GM19467 (cell line): ENCODE data around the gene NRN1L.
A peak's percentile ranks its signal among the peaks of the same experiment; 100 is the strongest.
"Not testable (repeated sequence)": the region's sequence is repeated elsewhere in the genome, so short reads cannot be mapped to it uniquely, and the experiment has no call there.

ENCODE experiments used
- ATAC-seq: cut with Tn5 transposase; IDR thresholded peaks from one replicate; pipeline ENCODE4 v1.9.1; 2021; ENCODE audit warnings: mild to moderate bottlenecking, moderate library complexity; ENCODE audit not compliant: unreplicated experiment

NRN1L gene

DNA sequence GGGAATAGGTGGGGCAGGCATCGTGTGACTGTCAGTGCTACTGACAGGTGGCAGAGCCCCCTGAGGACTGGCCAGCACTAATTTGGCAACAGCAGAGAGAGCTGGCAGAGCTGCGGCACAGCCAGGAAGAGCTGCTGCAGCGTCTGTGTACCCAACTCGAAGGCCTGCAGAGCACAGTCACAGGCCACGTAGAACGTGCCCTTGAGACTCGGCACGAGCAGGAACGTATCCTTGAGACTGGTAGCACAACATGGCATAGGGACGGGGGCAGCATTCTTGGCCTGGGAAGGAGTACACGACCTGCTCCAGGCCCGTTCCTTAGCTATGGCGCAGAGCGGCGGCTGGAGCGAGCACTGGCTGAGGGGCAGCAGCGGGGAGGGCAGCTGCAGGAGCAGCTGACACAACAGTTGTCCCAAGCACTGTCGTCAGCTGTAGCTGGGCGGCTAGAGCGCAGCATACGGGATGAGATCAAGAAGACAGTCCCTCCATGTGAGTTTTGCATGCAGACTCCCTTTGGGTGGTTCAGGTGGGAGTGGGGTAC is 3.0 kb upstream of the NRN1L start:
- no peak for ATAC-seq

DNA sequence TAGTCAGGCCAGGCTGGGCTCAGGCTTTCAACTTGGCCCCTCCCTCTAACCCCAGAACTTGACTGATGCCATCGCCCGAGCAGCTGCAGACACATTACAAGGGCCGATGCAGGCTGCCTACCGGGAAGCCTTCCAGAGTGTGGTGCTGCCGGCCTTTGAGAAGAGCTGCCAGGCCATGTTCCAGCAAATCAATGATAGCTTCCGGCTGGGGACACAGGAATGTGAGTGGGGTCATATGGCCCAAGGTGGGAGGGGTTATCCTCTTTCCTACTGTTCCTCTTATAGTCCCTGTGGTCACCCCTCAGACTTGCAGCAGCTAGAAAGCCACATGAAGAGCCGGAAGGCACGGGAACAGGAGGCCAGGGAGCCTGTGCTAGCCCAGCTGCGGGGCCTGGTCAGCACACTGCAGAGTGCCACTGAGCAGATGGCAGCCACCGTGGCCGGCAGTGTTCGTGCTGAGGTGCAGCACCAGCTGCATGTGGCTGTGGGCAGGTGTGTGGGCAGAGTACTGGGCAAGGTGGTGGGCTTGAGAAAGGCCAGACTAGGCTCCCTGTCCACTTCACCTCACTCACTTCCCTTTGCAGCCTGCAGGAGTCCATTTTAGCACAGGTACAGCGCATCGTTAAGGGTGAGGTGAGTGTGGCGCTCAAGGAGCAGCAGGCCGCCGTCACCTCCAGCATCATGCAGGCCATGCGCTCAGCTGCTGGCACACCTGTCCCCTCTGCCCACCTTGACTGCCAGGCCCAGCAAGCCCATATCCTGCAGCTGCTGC is 2.1 kb upstream of the NRN1L start:
- ATAC-seq: no peak

DNA sequence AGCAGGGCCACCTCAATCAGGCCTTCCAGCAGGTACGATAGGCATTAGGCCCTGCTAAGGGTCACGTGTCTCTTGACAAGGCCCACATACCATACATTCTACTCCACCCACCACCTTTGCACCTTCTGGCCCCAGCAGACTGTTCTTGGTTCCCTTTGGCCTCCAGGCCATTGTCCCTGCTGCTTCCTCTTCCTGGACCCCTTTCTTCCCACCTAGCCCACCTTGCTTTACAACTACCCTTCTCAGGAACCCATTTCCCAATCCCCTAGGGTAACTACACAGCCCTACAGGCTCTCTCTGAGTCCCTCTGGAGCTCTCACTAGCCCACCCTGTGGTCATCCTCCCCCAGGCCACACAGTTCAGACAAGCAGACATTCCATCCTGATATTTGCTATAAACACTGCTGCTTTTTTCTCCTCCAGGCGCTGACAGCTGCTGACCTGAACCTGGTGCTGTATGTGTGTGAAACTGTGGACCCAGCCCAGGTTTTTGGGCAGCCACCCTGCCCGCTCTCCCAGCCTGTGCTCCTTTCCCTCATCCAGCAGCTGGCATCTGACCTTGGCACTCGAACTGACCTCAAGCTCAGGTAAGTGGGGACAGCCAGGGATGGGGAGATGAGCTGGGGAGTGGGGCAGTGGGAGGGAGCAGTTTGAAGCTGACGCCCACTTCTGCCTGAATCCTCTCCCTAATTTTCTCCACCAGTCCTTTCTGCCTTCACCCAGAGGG is 1.4 kb upstream of the NRN1L start:
- no peak for ATAC-seq

- no peak for ATAC-seq
Observed at GRCh38 chr16:67883872-67884261, 818 bp upstream of the NRN1L start.

DNA sequence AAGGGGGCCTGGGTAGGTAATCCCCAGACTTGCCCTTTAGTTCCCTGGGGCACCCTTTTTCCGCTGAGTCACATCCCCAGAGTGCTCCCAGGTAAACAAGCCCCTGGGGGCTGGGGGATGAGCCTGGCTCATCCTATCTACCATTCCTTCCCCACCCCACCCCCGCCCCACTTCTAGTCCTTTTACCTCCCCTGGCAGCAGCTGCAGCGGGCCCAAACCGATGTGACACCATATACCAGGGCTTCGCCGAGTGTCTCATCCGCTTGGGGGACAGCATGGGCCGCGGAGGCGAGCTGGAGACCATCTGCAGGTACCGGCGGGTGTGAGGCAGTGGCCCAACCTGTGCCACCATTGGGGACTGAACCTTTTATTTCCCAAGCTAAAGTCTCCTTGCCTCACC is 860 bp downstream of the NRN1L start:
- no peak for ATAC-seq

GRCh38 chr16:67885976-67886375 is 1.3 kb downstream of the NRN1L start:
- ATAC-seq: no peak

GRCh38 chr16:67886387-67886786 is 1.7 kb downstream of the NRN1L start:
- no peak for ATAC-seq

DNA sequence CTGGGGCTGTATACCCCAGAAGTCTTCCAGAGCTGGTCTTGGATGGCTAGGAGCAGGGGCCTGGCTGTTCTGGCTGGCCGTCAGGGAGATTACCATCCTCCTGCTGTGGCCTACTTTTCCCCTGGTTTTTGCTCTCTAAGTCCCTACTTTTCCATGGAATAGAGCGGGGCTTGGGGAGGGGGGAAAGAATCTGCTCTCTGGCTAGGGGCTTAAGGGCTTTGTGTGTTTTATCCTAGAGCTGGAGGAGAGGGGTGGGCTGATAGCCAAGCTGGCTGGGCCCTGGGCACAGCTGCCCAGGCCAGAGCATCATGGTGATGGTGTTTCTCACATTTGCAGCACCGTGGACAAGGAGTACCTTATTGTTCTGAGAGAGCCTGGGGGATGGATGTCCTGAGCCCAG is 3.6 kb downstream of the NRN1L start:
- ATAC-seq: no peak

- ATAC-seq: no peak
Observed at GRCh38 chr16:67892375-67892774, 7.7 kb downstream of the NRN1L start.

GRCh38 chr16:67892899-67893742 is 8.4 kb downstream of the NRN1L start, which contains the start of gene PSKH1:
Gene PSKH1 (plus strand): TSS chr16:67893254. CDS start chr16:67908750, 15,496 bp downstream.
- peak; percentile 83 for ATAC-seq

- no peak for ATAC-seq
Observed at GRCh38 chr16:67893743-67894399, 9.2 kb downstream of the NRN1L start.

GRCh38 chr16:67897231-67897630 is 12.5 kb downstream of the NRN1L start:
- ATAC-seq: no peak

GRCh38 chr16:67901734-67902133 is 17.0 kb downstream of the NRN1L start:
- ATAC-seq: no peak

DNA sequence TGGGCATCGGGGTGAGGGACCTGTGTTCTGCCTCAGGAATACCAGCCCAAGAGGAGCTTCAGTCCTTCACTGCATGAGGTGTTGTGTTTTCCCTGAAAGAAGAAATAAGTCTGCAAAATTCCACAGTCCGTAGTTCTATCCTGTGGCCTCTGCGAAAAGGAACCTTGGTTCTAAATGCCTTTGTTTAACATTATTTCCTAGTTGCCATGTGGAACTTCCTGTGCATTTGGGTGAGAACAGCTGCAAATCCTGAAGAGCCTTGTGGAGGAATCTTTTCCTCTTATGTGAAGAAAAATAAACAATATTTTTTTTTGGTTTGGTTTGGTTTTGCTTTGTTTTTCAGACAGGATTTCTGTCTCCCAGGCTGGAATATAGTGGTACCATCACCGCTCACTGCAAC is 18.1 kb downstream of the NRN1L start:
- ATAC-seq: no peak

GRCh38 chr16:67907397-67908180 is 22.9 kb downstream of the NRN1L start:
- ATAC-seq: no peak

DNA sequence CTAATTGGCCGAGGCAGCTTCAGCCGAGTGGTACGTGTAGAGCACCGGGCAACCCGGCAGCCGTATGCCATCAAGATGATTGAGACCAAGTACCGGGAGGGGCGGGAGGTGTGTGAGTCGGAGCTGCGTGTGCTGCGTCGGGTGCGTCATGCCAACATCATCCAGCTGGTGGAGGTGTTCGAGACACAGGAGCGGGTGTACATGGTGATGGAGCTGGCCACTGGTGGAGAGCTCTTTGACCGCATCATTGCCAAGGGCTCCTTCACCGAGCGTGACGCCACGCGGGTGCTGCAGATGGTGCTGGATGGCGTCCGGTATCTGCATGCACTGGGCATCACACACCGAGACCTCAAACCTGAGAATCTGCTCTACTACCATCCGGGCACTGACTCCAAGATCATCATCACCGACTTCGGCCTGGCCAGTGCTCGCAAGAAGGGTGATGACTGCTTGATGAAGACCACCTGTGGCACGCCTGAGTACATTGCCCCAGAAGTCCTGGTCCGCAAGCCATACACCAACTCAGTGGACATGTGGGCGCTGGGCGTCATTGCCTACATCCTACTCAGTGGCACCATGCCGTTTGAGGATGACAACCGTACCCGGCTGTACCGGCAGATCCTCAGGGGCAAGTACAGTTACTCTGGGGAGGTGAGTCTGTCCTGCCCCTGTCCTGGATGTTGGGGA is 24.5 kb downstream of the NRN1L start:
- no peak for ATAC-seq

DNA sequence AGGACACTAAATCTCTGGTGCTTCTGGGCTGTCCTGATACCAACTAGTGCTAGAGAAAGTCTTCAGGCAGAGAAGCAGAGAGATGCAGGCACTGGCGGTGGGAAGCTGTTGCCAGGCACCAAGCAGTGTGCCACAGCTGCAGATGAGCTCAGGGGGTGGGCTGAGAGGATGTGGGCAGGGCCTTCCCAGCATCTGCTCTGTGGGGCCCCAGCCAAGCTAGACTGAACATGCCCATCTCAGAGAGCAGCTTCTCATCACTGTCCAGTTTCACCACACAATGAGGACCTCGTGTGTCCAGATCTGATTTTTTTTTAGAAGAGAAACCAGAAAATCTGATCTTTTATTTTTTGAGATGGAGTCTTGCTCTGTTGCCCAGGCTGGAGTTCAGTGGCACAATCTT is 25.5 kb downstream of the NRN1L start:
- ATAC-seq: no peak

GRCh38 chr16:67914758-67915495 is 30.2 kb downstream of the NRN1L start:
- ATAC-seq: no peak

DNA sequence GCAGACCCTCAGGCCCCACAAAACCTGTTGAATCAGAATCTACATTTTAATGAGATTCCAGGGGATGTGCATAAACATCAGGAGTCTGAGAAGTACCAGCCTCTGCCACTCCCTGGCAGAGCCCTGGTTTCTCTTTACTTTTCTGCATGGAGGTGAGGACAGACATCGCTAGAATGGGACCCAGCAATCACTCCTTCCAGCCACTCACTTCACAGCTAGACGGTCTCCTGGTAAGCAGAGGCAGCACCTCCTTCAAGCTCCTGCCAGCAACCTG is 30.7 kb downstream of the NRN1L start:
- not testable (repeated sequence) for ATAC-seq
